Sigmoid colon (tissue), 7 donors: Measurements from ENCODE around the gene MDFI. TPM values are rescaled to one million over a fixed set of nuclear protein-coding genes. Genes with fewer than 3 reads are reported as not detected.

ENCODE experiments used
- DNase-seq: peaks from one replicate; pipeline ENCODE4 v3.0.0-alpha.2; 2019
- H3K27ac ChIP-seq, 4 donors: fragments of 200-600 bp; sonication (generic); one replicate each; pipeline ENCODE4 v1.5.1; 2016 to 2019; ENCODE audit warnings: mild to moderate bottlenecking in 1 of 4
- H3K27me3 ChIP-seq, 3 donors: fragments of 200-600 bp; sonication (generic); one replicate each; pipeline ENCODE4 v1.5.1; 2019; ENCODE audit warnings: mild to moderate bottlenecking in 1 of 3
- H3K36me3 ChIP-seq, 4 donors: fragments of 200-600 bp; sonication (generic); one replicate each; pipeline ENCODE4 v1.5.1; 2016 to 2019
- H3K4me1 ChIP-seq, 4 donors: fragments of 200-600 bp; sonication (generic); one replicate each; pipeline ENCODE4 v1.5.1; 2017 to 2019
- H3K4me3 ChIP-seq, 4 donors: fragments of 200-600 bp; sonication (generic); one replicate each; pipeline ENCODE4 v1.5.1; 2017 to 2019; ENCODE audit warnings: mild to moderate bottlenecking in 2 of 4, moderate library complexity in 1 of 4
- H3K9me3 ChIP-seq, 4 donors: fragments of 200-600 bp in 3 of 4; sonication (generic) in 3 of 4; one replicate each; pipeline versions ENCODE4 v1.5.1 to v1.6.1; 2013 to 2019
- CTCF ChIP-seq, 4 experiments: fragments of 450-650 bp in 3 of 4; fragments of 200-600 bp in 1 of 4; IDR thresholded peaks; one replicate each; pipeline ENCODE4 v1.5.1; 2016 to 2019; ENCODE audit warnings: antibody characterized with exemption in 4 of 4, mild to moderate bottlenecking in 3 of 4, moderate library complexity in 2 of 4
- EP300 ChIP-seq, 4 donors: sonication (generic); formaldehyde crosslinking; IDR thresholded peaks; one replicate each; pipeline ENCODE4 v1.6.1; 2017; ENCODE audit warnings: antibody characterized with exemption in 4 of 4
- POLR2A ChIP-seq, 2 donors: fragments of 450-650 bp; IDR thresholded peaks; one replicate each; pipeline ENCODE4 v1.6.1; 2016; ENCODE audit warnings: antibody characterized with exemption in 2 of 2, mild to moderate bottlenecking in 2 of 2, moderate library complexity in 2 of 2
- POLR2AphosphoS5 ChIP-seq, 4 donors: sonication (generic); formaldehyde crosslinking; IDR thresholded peaks; one replicate each; pipeline ENCODE4 v1.6.1; 2017; ENCODE audit warnings: antibody characterized with exemption in 4 of 4
- WGBS, 2 donors: extraction: QIAGEN DNeasy Blood & Tissue Kit; methylation state at CpG; one replicate each; pipeline ENCODE4 v1.1.7; 2013; 5-methylcytosine and 5-hydroxymethylcytosine counted together
- intact Hi-C: fragments of 100-400 bp; cut with DNase I; formaldehyde crosslinking; loops from one replicate; pipeline ENCODE4 v1.15.1; 2023
- polyA plus RNA-seq, 3 donors: library from polyadenylated mRNA; stranded (reverse); fragments of 200-250 nt; gene quantifications; one replicate each; pipeline ENCODE4 v1.2.3, GENCODE V29; 2013
- total RNA-seq, 4 donors: library from RNA; depleted of rRNA; stranded (reverse); fragments of >200 nt; gene quantifications; one replicate each; pipeline ENCODE4 v1.1.0, GENCODE V29; 2016
- donor health status: healthy with polysubstance abuse.
- donor health status: Bipolar disorder and iron deficiency.
- donor health status: healthy.

MDFI gene
- total and polyA plus RNA-seq, 7 donors, result 0.69 to 8.6 (median 4.6) TPM

- DNase-seq, result no peak
- H3K27me3 ChIP-seq, result peaks cover 0 to 4% (median 0%) of the 10 kb centered on the region in 3 donors
- WGBS, 2 donors, result 70 to 82% methylated on average over 7 of the region's 7 CpGs
- H3K4me1 ChIP-seq, result no peaks in the 10 kb centered on the region
- no peak for TF ChIP-seq POLR2AphosphoS5 (IDR thresholded peaks at IDR 0.05)
- TF ChIP-seq CTCF (IDR thresholded peaks at IDR 0.05), result no peak
- TF ChIP-seq POLR2A (IDR thresholded peaks at IDR 0.05), result no peak
- no peak for TF ChIP-seq EP300 (IDR thresholded peaks at IDR 0.05)
- no peak overlapping the region for H3K27ac ChIP-seq
- H3K9me3 ChIP-seq, result no peaks in the 10 kb centered on the region
- intact Hi-C loops, result no loop called here
- H3K36me3 ChIP-seq, result no peaks in the 10 kb centered on the region
- no peak overlapping the region for H3K4me3 ChIP-seq
Observed at GRCh38 chr6:41648070-41648585, 9.9 kb downstream of the MDFI start.

GRCh38 chr6:41648921-41649320 is 10.7 kb downstream of the MDFI start:
- H3K27me3 ChIP-seq, result peaks cover 0 to 4% (median 0%) of the 10 kb centered on the region in 3 donors
- 39 to 57% methylated on average over 5 of the region's 5 CpGs for WGBS, 2 donors
- DNase-seq, result no peak
- no peaks in the 10 kb centered on the region for H3K4me1 ChIP-seq
- H3K9me3 ChIP-seq, result no peaks in the 10 kb centered on the region
- H3K4me3 ChIP-seq, result no peak overlapping the region
- intact Hi-C loops, result no loop called here
- TF ChIP-seq EP300 (IDR thresholded peaks at IDR 0.05) (no peak), POLR2AphosphoS5 (IDR thresholded peaks at IDR 0.05) (no peak), POLR2A (IDR thresholded peaks at IDR 0.05) (no peak)
- H3K27ac ChIP-seq, result no peak overlapping the region
- no peaks in the 10 kb centered on the region for H3K36me3 ChIP-seq

- peaks cover 0 to 8% (median 0%) of the 10 kb centered on the region in 3 donors for H3K27me3 ChIP-seq
- intact Hi-C loops, result no loop called here
- H3K36me3 ChIP-seq, result no peaks in the 10 kb centered on the region
- WGBS, 2 donors, result 40 to 77% methylated on average over 10 of the region's 10 CpGs
- H3K9me3 ChIP-seq, result no peaks in the 10 kb centered on the region
- no peak overlapping the region for H3K27ac ChIP-seq
- TF ChIP-seq EP300 (IDR thresholded peaks at IDR 0.05) (no peak), POLR2AphosphoS5 (IDR thresholded peaks at IDR 0.05) (no peak), POLR2A (IDR thresholded peaks at IDR 0.05) (no peak), CTCF (IDR thresholded peaks at IDR 0.05) (no peak)
- no peak for DNase-seq
- no peaks in the 10 kb centered on the region for H3K4me1 ChIP-seq
- no peak overlapping the region for H3K4me3 ChIP-seq
Observed at GRCh38 chr6:41649596-41649995, 11.3 kb downstream of the MDFI start.

GRCh38 chr6:41650120-41650519 is 11.9 kb downstream of the MDFI start:
- H3K4me3 ChIP-seq, result no peak overlapping the region
- peaks cover 0 to 4% (median 0%) of the 10 kb centered on the region in 3 donors for H3K27me3 ChIP-seq
- no peaks in the 10 kb centered on the region for H3K4me1 ChIP-seq
- 88 to 93% methylated on average over 2 of the region's 2 CpGs for WGBS, 2 donors
- no peak overlapping the region for H3K27ac ChIP-seq
- no peaks in the 10 kb centered on the region for H3K36me3 ChIP-seq
- DNase-seq, result no peak
- intact Hi-C loops, result no loop called here
- no peaks in the 10 kb centered on the region for H3K9me3 ChIP-seq
- TF ChIP-seq CTCF (IDR thresholded peaks at IDR 0.05) (no peak), POLR2AphosphoS5 (IDR thresholded peaks at IDR 0.05) (no peak), POLR2A (IDR thresholded peaks at IDR 0.05) (no peak), EP300 (IDR thresholded peaks at IDR 0.05) (no peak)

- WGBS, 2 donors, result 69 to 87% methylated on average over 11 of the region's 11 CpGs
- DNase-seq, result peak; percentile 43
- Histone ChIP-seq H3K4me1 (no peaks in the 10 kb centered on the region), H3K27ac (no peak overlapping the region), H3K27me3 (peaks cover 0 to 4% (median 0%) of the 10 kb centered on the region in 3 donors), H3K4me3 (no peak overlapping the region), H3K9me3 (no peaks in the 10 kb centered on the region), H3K36me3 (no peaks in the 10 kb centered on the region)
- TF ChIP-seq EP300 (IDR thresholded peaks at IDR 0.05) (no peak), POLR2A (IDR thresholded peaks at IDR 0.05) (no peak), CTCF (IDR thresholded peaks at IDR 0.05) (no peak), POLR2AphosphoS5 (IDR thresholded peaks at IDR 0.05) (no peak)
- intact Hi-C loops, result no loop called here
Observed at GRCh38 chr6:41651246-41651961, 13.1 kb downstream of the MDFI start.
